HepG2 (cell line): Measurements from ENCODE around the gene ZDHHC14. TPM values are rescaled to one million over a fixed set of nuclear protein-coding genes. Genes with fewer than 3 reads are reported as not detected.

Experiments used
- ATAC-seq: fragments of 200-7000 bp; cut with Tn5 transposase; 3 replicates; pipeline ENCODE4 v1.9.1; 2020; ENCODE audit warnings: mild to moderate bottlenecking, moderate library complexity
- BruUV-seq: library from RNA; stranded (reverse); fragments of 400-500 nt; replicated peaks from 2 replicates; lab custom pipeline; 2021; lab: Mats Ljungman, UMichigan
- CTCF ChIA-PET: fragments of 300-600 bp; formaldehyde crosslinking; extraction: SDS; loops from one replicate; lab custom pipeline; 2021; ENCODE audit warnings: low total read pairs, inconsistent platforms, low intra/inter-chr PET ratio; lab: Yijun Ruan, JAX
- POLR2A ChIA-PET: fragments of 350-600 bp; sonication (Branson Sonifier 250); formaldehyde crosslinking; loops from one replicate; lab custom pipeline; 2020; ENCODE audit warnings: antibody characterized with exemption, inconsistent platforms; lab: Yijun Ruan, JAX
- DNase-seq: peaks from one replicate; pipeline ENCODE4 v3.0.0-alpha.2; 2015; ENCODE audit warnings: low spot score
- FAIRE-seq: peaks from 3 replicates; lab custom pipeline; 2011; peaks lifted over from hg19 to GRCh38; lab: Jason Lieb, UNC
- H2AFZ ChIP-seq: one replicate; pipeline ENCODE4 v1.6.1; 2011; ENCODE audit warnings: low read length, inconsistent platforms
- H3K27ac ChIP-seq: fragments of 300-600 bp; 3 replicates; pipeline ENCODE4 v1.8.0; 2011; ENCODE audit warnings: mixed run types, mild to moderate bottlenecking, mixed read lengths, low read length, inconsistent platforms; ENCODE audit not compliant: insufficient read depth; ENCODE audit errors: extremely low read length
- H3K27me3 ChIP-seq, 2 experiments: fragments of 200-600 bp in 1 of 2; 2 replicates in 1 of 2; 3 replicates in 1 of 2; pipeline versions ENCODE4 v1.6.0 to v1.8.0; 2011; ENCODE audit warnings: low read length in 2 of 2, mild to moderate bottlenecking in 2 of 2, moderate library complexity in 2 of 2, inconsistent platforms in 1 of 2; ENCODE audit not compliant: insufficient read depth in 2 of 2, control insufficient read depth in 1 of 2
- H3K36me3 ChIP-seq, 2 experiments: fragments of 200-600 bp in 1 of 2; replicated peaks in 1 of 2; 2 replicates in 1 of 2; 3 replicates in 1 of 2; pipeline versions ENCODE4 v1.5.1 to v1.8.0; 2011; ENCODE audit warnings: low read length in 2 of 2, inconsistent platforms in 1 of 2; ENCODE audit not compliant: insufficient read depth in 2 of 2, control insufficient read depth in 1 of 2
- H3K4me1 ChIP-seq: 2 replicates; pipeline ENCODE4 v1.5.1; 2012; ENCODE audit warnings: low read length, inconsistent platforms; ENCODE audit not compliant: insufficient read depth
- H3K4me2 ChIP-seq: 2 replicates; pipeline ENCODE4 v1.6.0; 2011; ENCODE audit warnings: low read depth, low read length, inconsistent platforms
- H3K4me3 ChIP-seq, 3 experiments: fragments of 200-600 bp in 1 of 3; sonication (generic), shearing (Covaris generic) in 1 of 3; replicated peaks in 1 of 3; 2 replicates each; pipeline ENCODE4 v1.5.1; 2011 to 2016; ENCODE audit warnings: low read length in 3 of 3, inconsistent platforms in 2 of 3, low read depth in 2 of 3, mild to moderate bottlenecking in 2 of 3, control low read depth in 1 of 3, mixed read lengths in 1 of 3; ENCODE audit not compliant: insufficient read depth in 1 of 3
- H3K79me2 ChIP-seq: one replicate; pipeline ENCODE4 v1.6.1; 2011; ENCODE audit warnings: low read length, inconsistent platforms; ENCODE audit not compliant: insufficient read depth
- H3K9ac ChIP-seq: 2 replicates; pipeline ENCODE4 v1.6.0; 2011; ENCODE audit warnings: mild to moderate bottlenecking, low read depth, low read length, inconsistent platforms; ENCODE audit not compliant: insufficient read depth
- H3K9me3 ChIP-seq: 2 replicates; pipeline ENCODE4 v1.5.1; 2012; ENCODE audit warnings: mild to moderate bottlenecking, low read length
- H4K20me1 ChIP-seq: 2 replicates; pipeline ENCODE4 v1.6.0; 2011; ENCODE audit warnings: inconsistent platforms, mild to moderate bottlenecking, low read length, moderate library complexity; ENCODE audit not compliant: insufficient read depth
- ARNTL ChIP-seq: sonication (generic); formaldehyde crosslinking; IDR thresholded peaks from 2 replicates; pipeline ENCODE4 v1.4.0; 2020; ENCODE audit warnings: mild to moderate bottlenecking, missing genetic modification reagents
- ELF1 ChIP-seq: sonication (generic); formaldehyde crosslinking; IDR thresholded peaks from 2 replicates; pipeline ENCODE4 v1.4.0; 2020; ENCODE audit warnings: missing genetic modification reagents
- RFX5 ChIP-seq: IDR thresholded peaks from 2 replicates; pipeline ENCODE4 v1.6.1; 2011; ENCODE audit warnings: low read depth, low read length, improper control_type of control experiment
- SP4 ChIP-seq: sonication (generic); formaldehyde crosslinking; IDR thresholded peaks from 2 replicates; pipeline ENCODE4 v1.8.1; 2023; ENCODE audit warnings: mild to moderate bottlenecking, missing genetic modification reagents
- THAP8 ChIP-seq: sonication (generic); formaldehyde crosslinking; IDR thresholded peaks from 2 replicates; pipeline ENCODE4 v1.5.1; 2020; ENCODE audit warnings: missing genetic modification reagents, mild to moderate bottlenecking, borderline replicate concordance
- ZBTB38 ChIP-seq: sonication (generic); formaldehyde crosslinking; IDR thresholded peaks from 2 replicates; pipeline ENCODE4 v1.5.1; 2020; ENCODE audit warnings: mild to moderate bottlenecking, missing genetic modification reagents
- ZNF569 ChIP-seq: sonication (generic); formaldehyde crosslinking; IDR thresholded peaks from 2 replicates; pipeline ENCODE4 v1.5.0; 2020; ENCODE audit warnings: mild to moderate bottlenecking, missing genetic modification reagents, moderate library complexity, borderline replicate concordance
- WGBS: methylation state at CpG from one replicate; pipeline ENCODE4 v1.1.6; 2017; ENCODE audit warnings: low lambda C conversion rate; 5-methylcytosine and 5-hydroxymethylcytosine counted together
- in situ Hi-C: cut with HindIII; loops from 2 replicates; pipeline ENCODE4 v1.10.0; 2017; ENCODE audit warnings: low pct_unique_long_range_greater_than_20kb; ENCODE audit not compliant: extremely low pct_ligation_motif_present
- intact Hi-C: fragments of 100-400 bp; cut with micrococcal nuclease; formaldehyde crosslinking; loops from one replicate; pipeline ENCODE4 v1.10.0; 2022; ENCODE audit not compliant: unreplicated experiment
- polyA plus RNA-seq, 8 experiments: library from polyadenylated mRNA; depleted of rRNA in 3 of 8; stranded (reverse) in 7 of 8; unstranded in 1 of 8; fragments of >200 nt; fragmentation: Illumina TruSeq in 4 of 8; extraction: Trizol in 4 of 8; gene quantifications; 2 replicates each; pipeline versions ENCODE4 v1.2.1 to v1.2.3, GENCODE V29; 2011 to 2016; ENCODE audit warnings: low read depth in 4 of 8, missing spikeins in 1 of 8, mixed read lengths in 1 of 8; ENCODE audit not compliant: insufficient read depth in 1 of 8
- total RNA-seq, 5 experiments: library from RNA; depleted of rRNA; stranded (reverse); fragments of >200 nt; fragmentation: Illumina TruSeq; extraction: Trizol; gene quantifications; 2 replicates each; pipeline ENCODE4 v1.2.3, GENCODE V29; 2016; ENCODE audit warnings: low read depth in 1 of 5

ZDHHC14 gene
- total and polyA plus RNA-seq, 2 of the 13 experiments (the other 11 are each of a cell fraction or from before 2014, with no cell fraction given) = 3.7 to 9.5 TPM

- intact Hi-C loops (no loop called here), in situ Hi-C loops (no loop called here)
- Histone ChIP-seq H3K79me2 (no peaks in the 10 kb centered on the region), H3K4me3 (no peak overlapping the region), H3K4me1 (no peaks in the 10 kb centered on the region), H4K20me1 (no peaks in the 10 kb centered on the region), H3K9ac (no peak overlapping the region), H2AFZ (no peak overlapping the region), H3K4me2 (no peak overlapping the region), H3K27ac (no peak overlapping the region), H3K9me3 (no peaks in the 10 kb centered on the region), H3K27me3 (no peaks in the 10 kb centered on the region), H3K36me3 (no peaks in the 10 kb centered on the region)
- FAIRE-seq (no peak), DNase-seq (no peak), ATAC-seq (no peak)
- no TSS peak for BruUV-seq
- 94% methylated on average over 6 of the region's 6 CpGs for WGBS
- TF ChIP-seq ARNTL (CRISPR knock-in tag) (no peak), SP4 (CRISPR knock-in tag) (no peak), RFX5 (no peak), THAP8 (CRISPR knock-in tag) (no peak), ZNF569 (CRISPR knock-in tag) (no peak)
- ChIA-PET POLR2A (no interaction called here), CTCF (no interaction called here)
Measured at GRCh38 chr6:157551041-157551832, 170.2 kb downstream of the ZDHHC14 start.

- intact Hi-C loops (no loop called here), in situ Hi-C loops (no loop called here)
- no peaks in the 10 kb centered on the region for H3K9me3 ChIP-seq
- no peak for DNase-seq
- no peaks in the 10 kb centered on the region for H3K36me3 ChIP-seq
- no peak overlapping the region for H3K4me2 ChIP-seq
- BruUV-seq = no TSS peak
- FAIRE-seq = no peak
- H3K27me3 ChIP-seq = no peaks in the 10 kb centered on the region
- no peak overlapping the region for H3K9ac ChIP-seq
- ChIA-PET POLR2A (no interaction called here), CTCF (no interaction called here)
- H3K27ac ChIP-seq = no peak overlapping the region
- no peaks in the 10 kb centered on the region for H4K20me1 ChIP-seq
- H2AFZ ChIP-seq = no peak overlapping the region
- no peaks in the 10 kb centered on the region for H3K79me2 ChIP-seq
- no peak overlapping the region for H3K4me3 ChIP-seq
- H3K4me1 ChIP-seq = no peaks in the 10 kb centered on the region
- WGBS = 93% methylated on average over 9 of the region's 9 CpGs
- no peak for ATAC-seq
- 0 out of 2 replicates have a peak, but pooled peaks have one; percentile 22 for TF ChIP-seq ZBTB38 (CRISPR knock-in tag)
- TF ChIP-seq ELF1 (CRISPR knock-in tag) = no peak
- TF ChIP-seq, all 625 proteins: peak for 1
Measured at GRCh38 chr6:157552081-157552747, 171.2 kb downstream of the ZDHHC14 start.
